Activated naive CD4-positive, alpha-beta T cell treated with anti-CD3 and anti-CD28 coated beads for 36 hours (primary cell): ENCODE measurements around the gene SHTN1. TPM values are rescaled to one million over a fixed set of nuclear protein-coding genes. Genes with fewer than 3 reads are reported as not detected.

Source experiments
- CTCF ChIA-PET: fragments of 350-600 bp; sonication (Branson Sonifier 250); formaldehyde crosslinking; loops from one replicate; lab custom pipeline; 2021; ENCODE audit warnings: antibody characterized with exemption; lab: Charles Lee
- DNase-seq: peaks from one replicate; pipeline ENCODE4 v3.0.0-alpha.2; 2020
- H3K27ac Mint-ChIP-seq: one replicate; pipeline ENCODE4 v1.8.0; 2021; ENCODE audit warnings: mild to moderate bottlenecking, mixed read lengths
- H3K27me3 Mint-ChIP-seq: one replicate; pipeline ENCODE4 v1.8.0; 2021; ENCODE audit warnings: low read depth, mixed read lengths
- H3K36me3 Mint-ChIP-seq: one replicate; pipeline ENCODE4 v1.8.0; 2021; ENCODE audit warnings: low read depth, mixed read lengths
- H3K4me1 Mint-ChIP-seq: one replicate; pipeline ENCODE4 v1.8.0; 2021; ENCODE audit warnings: low read depth, mixed read lengths
- H3K4me3 Mint-ChIP-seq: one replicate; pipeline ENCODE4 v1.8.0; 2021; ENCODE audit warnings: mild to moderate bottlenecking, moderate library complexity, mixed read lengths
- H3K9me3 Mint-ChIP-seq: one replicate; pipeline ENCODE4 v1.8.0; 2021; ENCODE audit warnings: mixed read lengths
- intact Hi-C: fragments of 100-400 bp; cut with micrococcal nuclease; formaldehyde crosslinking; loops from one replicate; pipeline ENCODE4 v1.15.1; 2023
- total RNA-seq, 2 experiments: library from RNA; stranded (reverse); gene quantifications; one replicate each; pipeline ENCODE4 v1.2.3, GENCODE V29; 2021

The SHTN1 gene
- total RNA-seq, 2 experiments from 2014 or later, result 0.29 to 0.40 TPM

- Mint-ChIP-seq H3K4me1 (no peaks in the 10 kb centered on the region), H3K36me3 (no peaks in the 10 kb centered on the region), H3K27ac (no peak overlapping the region), H3K9me3 (no peaks in the 10 kb centered on the region), H3K4me3 (no peak overlapping the region), H3K27me3 (peaks cover 12% of the 10 kb centered on the region)
- CTCF ChIA-PET, result no interaction called here
- intact Hi-C loops, result no loop called here
- no peak for DNase-seq
These were observed 26.1 kb downstream of the SHTN1 start for GRCh38 chr10:116978901-116979300.

GRCh38 chr10:116974456-116975005 lies 30.5 kb downstream of the SHTN1 start:
- Mint-ChIP-seq H3K9me3 (no peaks in the 10 kb centered on the region), H3K27ac (no peak overlapping the region), H3K27me3 (peaks cover 9% of the 10 kb centered on the region), H3K4me1 (no peaks in the 10 kb centered on the region), H3K36me3 (no peaks in the 10 kb centered on the region), H3K4me3 (no peak overlapping the region)
- CTCF ChIA-PET, result no interaction called here
- intact Hi-C loops, result no loop called here
- DNase-seq, result no peak

- H3K4me3 Mint-ChIP-seq, result no peak overlapping the region
These were observed 31.0 kb downstream of the SHTN1 start for GRCh38 chr10:116973946-116974455.

DNA sequence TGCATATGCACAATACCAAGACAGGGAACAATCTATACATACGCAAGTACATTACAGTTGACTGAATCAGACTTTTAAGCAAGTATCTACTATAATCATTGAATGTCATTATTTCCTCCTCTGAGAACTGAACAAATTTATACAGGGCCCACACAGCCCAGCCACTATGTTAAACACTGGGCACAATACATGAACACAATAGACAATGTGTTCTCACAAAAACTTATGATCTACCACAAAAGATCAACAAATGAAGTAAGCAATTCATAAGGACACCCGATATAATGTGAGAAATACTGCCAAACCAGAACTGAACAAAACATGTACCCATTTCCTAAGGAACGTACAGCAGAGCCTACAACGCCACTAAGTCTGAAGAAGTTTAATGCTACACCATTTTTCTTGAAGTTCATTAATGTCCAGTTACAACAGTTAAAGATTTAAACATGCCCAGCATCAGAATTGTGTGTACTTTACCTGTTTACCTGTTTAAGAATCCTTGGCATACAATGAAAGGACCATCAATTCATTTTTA lies 31.5 kb downstream of the SHTN1 start:
- no peak overlapping the region for H3K4me3 Mint-ChIP-seq
- H3K36me3 Mint-ChIP-seq, result no peaks in the 10 kb centered on the region
- DNase-seq, result no peak
- no peak overlapping the region for H3K27ac Mint-ChIP-seq
- H3K4me1 Mint-ChIP-seq, result no peaks in the 10 kb centered on the region
- intact Hi-C loops, result no loop called here
- peaks cover 6% of the 10 kb centered on the region for H3K27me3 Mint-ChIP-seq
- H3K9me3 Mint-ChIP-seq, result no peaks in the 10 kb centered on the region
- CTCF ChIA-PET, result no interaction called here

More at GRCh38 chr10:116973946-116974455, 31.0 kb downstream of the SHTN1 start:
- peaks cover 9% of the 10 kb centered on the region for H3K27me3 Mint-ChIP-seq
- CTCF ChIA-PET, result no interaction called here
- no peaks in the 10 kb centered on the region for H3K36me3 Mint-ChIP-seq
- H3K4me1 Mint-ChIP-seq, result no peaks in the 10 kb centered on the region
- DNase-seq, result no peak
- intact Hi-C loops, result no loop called here
- H3K27ac Mint-ChIP-seq, result no peak overlapping the region
- no peaks in the 10 kb centered on the region for H3K9me3 Mint-ChIP-seq

- no peak overlapping the region for H3K4me3 Mint-ChIP-seq
These were observed 32.9 kb downstream of the SHTN1 start for GRCh38 chr10:116972131-116972530.

DNA sequence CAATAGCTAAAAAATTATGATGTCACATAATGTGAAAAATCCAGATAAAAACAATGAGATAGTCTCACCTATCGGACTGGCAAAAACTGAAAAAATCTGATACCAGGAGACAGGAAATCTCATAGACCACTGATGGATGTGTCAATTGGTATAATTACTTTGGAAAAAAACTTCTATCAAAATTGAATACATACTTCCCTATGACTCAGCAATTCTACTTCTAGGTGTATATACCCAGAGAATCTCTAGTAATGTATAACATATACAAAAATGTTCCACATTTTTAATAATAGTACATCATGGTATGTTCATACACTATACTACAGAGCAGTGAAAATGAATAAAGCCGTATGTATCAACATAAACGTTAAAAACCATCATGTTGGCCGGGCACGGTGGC lies 34.9 kb downstream of the SHTN1 start:
- Mint-ChIP-seq H3K9me3 (no peaks in the 10 kb centered on the region), H3K4me1 (no peaks in the 10 kb centered on the region), H3K36me3 (no peaks in the 10 kb centered on the region), H3K27ac (no peak overlapping the region), H3K4me3 (no peak overlapping the region), H3K27me3 (peaks cover 6% of the 10 kb centered on the region)
- CTCF ChIA-PET, result no interaction called here
- no peak for DNase-seq
- intact Hi-C loops, result no loop called here

More at GRCh38 chr10:116972131-116972530, 32.9 kb downstream of the SHTN1 start:
- Mint-ChIP-seq H3K27ac (no peak overlapping the region), H3K4me1 (no peaks in the 10 kb centered on the region), H3K36me3 (no peaks in the 10 kb centered on the region), H3K9me3 (no peaks in the 10 kb centered on the region), H3K27me3 (peaks cover 6% of the 10 kb centered on the region)
- DNase-seq, result no peak
- CTCF ChIA-PET, result interaction anchor here (0.6 kb wide), 2 partner anchors 175 to 382 kb away, joined by 3 read pairs; no protein-coding TSS in a partner anchor
- intact Hi-C loops, result no loop called here

DNA sequence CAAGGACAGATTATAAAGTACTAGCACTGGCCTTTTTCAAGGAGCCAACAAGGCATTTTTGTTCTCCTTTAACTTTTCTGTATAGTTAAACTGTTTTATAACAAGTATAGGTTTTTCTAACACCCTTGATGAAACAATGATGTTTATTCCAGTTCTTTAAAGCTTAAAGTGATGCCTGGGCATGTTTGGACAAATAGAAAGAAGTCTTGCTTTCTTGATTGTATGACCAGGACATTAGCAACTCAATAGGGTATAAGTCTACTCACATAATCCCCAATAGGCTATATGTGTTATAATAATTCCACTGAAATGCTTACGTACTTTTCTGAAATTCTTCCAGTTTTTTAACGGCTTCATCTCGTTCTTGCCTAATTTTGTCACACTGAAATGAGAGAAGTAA lies 36.7 kb downstream of the SHTN1 start:
- Mint-ChIP-seq H3K4me1 (no peaks in the 10 kb centered on the region), H3K4me3 (no peak overlapping the region), H3K27me3 (peaks cover 6% of the 10 kb centered on the region), H3K27ac (no peak overlapping the region), H3K36me3 (no peaks in the 10 kb centered on the region), H3K9me3 (no peaks in the 10 kb centered on the region)
- intact Hi-C loops, result no loop called here
- CTCF ChIA-PET, result no interaction called here
- no peak for DNase-seq

DNA sequence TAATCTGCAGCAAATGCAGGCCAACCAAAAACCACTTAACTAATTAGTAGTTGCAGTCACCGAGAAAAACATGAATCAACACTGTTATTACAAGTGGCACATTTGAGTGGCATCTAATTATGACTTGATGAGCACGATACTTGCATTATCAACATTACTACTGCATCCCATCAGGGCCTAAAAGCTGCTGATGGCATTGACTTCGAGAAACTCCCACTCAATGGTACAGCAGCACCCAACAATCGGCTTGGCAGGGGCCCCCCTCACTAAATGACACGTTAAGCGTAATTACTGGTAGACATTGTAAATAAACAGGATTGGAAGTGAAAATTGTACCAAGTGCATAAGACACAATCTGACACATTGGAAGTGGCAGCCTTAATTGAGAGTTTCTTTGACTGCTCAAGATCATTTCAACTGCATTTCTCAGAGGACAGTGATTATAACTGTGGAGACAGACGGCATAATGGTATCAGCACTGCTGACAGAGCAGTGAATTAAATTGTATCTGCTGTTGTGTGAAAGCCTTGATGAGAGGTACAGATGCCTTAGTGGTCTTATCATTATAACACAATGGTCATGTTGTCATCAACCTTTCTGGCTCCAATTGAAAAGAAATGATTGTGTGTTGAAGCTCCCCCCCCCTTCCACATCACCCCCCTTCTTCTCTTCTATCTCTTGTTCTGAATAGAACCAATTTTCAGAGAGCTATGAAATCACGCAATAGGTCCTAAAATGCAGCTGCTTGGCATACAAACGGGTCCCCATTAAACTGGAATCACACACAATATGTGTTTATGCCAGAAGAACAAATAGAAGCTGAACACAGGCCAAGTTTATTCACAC lies 43.4 kb downstream of the SHTN1 start:
- no peaks in the 10 kb centered on the region for H3K4me1 Mint-ChIP-seq
- no peak for DNase-seq
- H3K36me3 Mint-ChIP-seq, result no peaks in the 10 kb centered on the region
- H3K27me3 Mint-ChIP-seq, result peaks cover 4% of the 10 kb centered on the region
- intact Hi-C loops, result no loop called here
- CTCF ChIA-PET, result interaction anchor here (0.6 kb wide), 1 partner anchor 206 kb away, joined by 3 read pairs; no protein-coding TSS in a partner anchor
- no peak overlapping the region for H3K27ac Mint-ChIP-seq
- H3K4me3 Mint-ChIP-seq, result no peak overlapping the region
- H3K9me3 Mint-ChIP-seq, result no peaks in the 10 kb centered on the region

- intact Hi-C loops, result no loop called here
- CTCF ChIA-PET, result no interaction called here
- H3K4me3 Mint-ChIP-seq, result no peak overlapping the region
- no peaks in the 10 kb centered on the region for H3K9me3 Mint-ChIP-seq
- no peaks in the 10 kb centered on the region for H3K36me3 Mint-ChIP-seq
- no peak for DNase-seq
- peaks cover 8% of the 10 kb centered on the region for H3K27me3 Mint-ChIP-seq
- no peak overlapping the region for H3K27ac Mint-ChIP-seq
- no peaks in the 10 kb centered on the region for H3K4me1 Mint-ChIP-seq
These were observed 44.8 kb downstream of the SHTN1 start for GRCh38 chr10:116960066-116960776.

DNA sequence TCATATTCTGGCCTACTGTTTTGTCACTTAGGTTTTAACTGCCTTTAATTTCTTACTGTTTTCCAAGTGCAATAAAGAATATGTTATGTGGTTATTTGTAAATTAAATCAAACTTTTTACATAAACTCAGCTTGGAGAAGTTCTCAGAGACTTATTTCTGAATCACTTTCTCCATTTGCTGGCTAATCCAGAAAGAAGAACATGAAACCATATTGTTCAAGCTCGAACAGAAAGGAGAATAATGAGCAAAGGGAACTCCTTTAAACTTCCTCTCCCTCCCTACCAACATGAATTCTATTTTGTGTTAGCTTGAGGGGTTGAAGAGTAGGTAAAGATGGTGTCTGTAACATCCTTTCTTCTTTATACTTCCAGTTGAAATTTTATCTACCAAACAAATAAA lies 52.3 kb downstream of the SHTN1 start:
- H3K4me3 Mint-ChIP-seq, result no peak overlapping the region
- intact Hi-C loops, result no loop called here
- H3K4me1 Mint-ChIP-seq, result no peaks in the 10 kb centered on the region
- H3K27ac Mint-ChIP-seq, result no peak overlapping the region
- no peak for DNase-seq
- H3K9me3 Mint-ChIP-seq, result no peaks in the 10 kb centered on the region
- peaks cover 9% of the 10 kb centered on the region for H3K27me3 Mint-ChIP-seq
- H3K36me3 Mint-ChIP-seq, result no peaks in the 10 kb centered on the region
- CTCF ChIA-PET, result no interaction called here

GRCh38 chr10:116948530-116948870 lies 56.5 kb downstream of the SHTN1 start:
- Mint-ChIP-seq H3K27me3 (peaks cover 11% of the 10 kb centered on the region), H3K36me3 (no peaks in the 10 kb centered on the region), H3K4me1 (no peaks in the 10 kb centered on the region), H3K4me3 (no peak overlapping the region), H3K9me3 (no peaks in the 10 kb centered on the region), H3K27ac (no peak overlapping the region)
- CTCF ChIA-PET, result no interaction called here
- intact Hi-C loops, result no loop called here
- DNase-seq, result no peak

GRCh38 chr10:116947841-116948529 lies 57.0 kb downstream of the SHTN1 start:
- Mint-ChIP-seq H3K4me3 (no peak overlapping the region), H3K27ac (no peak overlapping the region), H3K27me3 (peaks cover 11% of the 10 kb centered on the region), H3K9me3 (no peaks in the 10 kb centered on the region), H3K4me1 (no peaks in the 10 kb centered on the region), H3K36me3 (no peaks in the 10 kb centered on the region)
- intact Hi-C loops, result no loop called here
- CTCF ChIA-PET, result no interaction called here
- DNase-seq, result no peak
